Natural killer cell treated with Interleukin-12 subunit alpha and Interleukin-12 subunit beta and Interleukin-15 and Interleukin-18, amount 100 ng/mL, for 72 hours (primary cell): ENCODE results near the gene GPR55. TPM values are rescaled to one million over a fixed set of nuclear protein-coding genes. Genes with fewer than 3 reads are reported as not detected.

Experiments used
- ATAC-seq, 2 donors: fragments of 150-1000 bp; cut with Tn5 transposase in 1 of 2; sonication (Bioruptor Pico), chemical (Tn5 transposase) in 1 of 2; 2 replicates each; pipeline ENCODE4 v1.10.0; 2021
- DNase-seq: peaks from one replicate; pipeline ENCODE4 v3.0.0; 2022; ENCODE audit warnings: low spot score
- H3K27ac Mint-ChIP-seq, 2 donors: 1 replicate in 1 of 2; 2 replicates in 1 of 2; pipeline ENCODE4 v1.8.0; 2022; ENCODE audit warnings: mixed read lengths in 2 of 2, mild to moderate bottlenecking in 1 of 2, moderate library complexity in 1 of 2
- H3K27me3 Mint-ChIP-seq, 2 donors: 1 replicate in 1 of 2; 2 replicates in 1 of 2; pipeline ENCODE4 v1.8.0; 2022; ENCODE audit warnings: mixed read lengths in 2 of 2
- H3K36me3 Mint-ChIP-seq: one replicate; pipeline ENCODE4 v1.8.0; 2022; ENCODE audit warnings: mixed read lengths
- H3K4me1 Mint-ChIP-seq, 2 donors: 1 replicate in 1 of 2; 2 replicates in 1 of 2; pipeline ENCODE4 v1.8.0; 2022; ENCODE audit warnings: low read depth in 2 of 2, mixed read lengths in 2 of 2, mild to moderate bottlenecking in 1 of 2
- H3K4me3 Mint-ChIP-seq: one replicate; pipeline ENCODE4 v1.8.0; 2022; ENCODE audit warnings: mixed read lengths
- H3K9me3 Mint-ChIP-seq: 2 replicates; pipeline ENCODE4 v1.8.0; 2022; ENCODE audit warnings: mixed read lengths
- total RNA-seq, 2 donors: library from RNA; stranded (reverse); gene quantifications; one replicate each; pipeline ENCODE4 v1.2.3, GENCODE V29; 2022

The GPR55 gene
- total RNA-seq, 2 donors from 2014 or later, result 0.26 to 5.5 TPM

GRCh38 chr2:230870544-230871360 is 54.3 kb downstream of the GPR55 start:
- ATAC-seq (no peak), DNase-seq (no peak)
- no peaks in the 10 kb centered on the region for H3K9me3 Mint-ChIP-seq
- H3K36me3 Mint-ChIP-seq, result no peaks in the 10 kb centered on the region
- no peak overlapping the region for H3K4me3 Mint-ChIP-seq
- H3K27ac Mint-ChIP-seq, result peak overlapping the region in 1 of 2 donors; percentile 41
- H3K27me3 Mint-ChIP-seq, result peaks cover 19 to 28% of the 10 kb centered on the region in 2 donors
- H3K4me1 Mint-ChIP-seq, result peaks cover 5 to 13% of the 10 kb centered on the region in 2 donors

- H3K4me1 Mint-ChIP-seq, result peaks cover 5 to 14% of the 10 kb centered on the region in 2 donors
- DNase-seq (no peak), ATAC-seq (no peak)
- H3K27me3 Mint-ChIP-seq, result peaks cover 19 to 24% of the 10 kb centered on the region in 2 donors
- no peaks in the 10 kb centered on the region for H3K9me3 Mint-ChIP-seq
- H3K36me3 Mint-ChIP-seq, result no peaks in the 10 kb centered on the region
- no peak overlapping the region for H3K4me3 Mint-ChIP-seq
- peak overlapping the region in 1 of 2 donors; percentile 41 for H3K27ac Mint-ChIP-seq
These were observed 55.0 kb downstream of the GPR55 start for GRCh38 chr2:230869914-230870543.

- Mint-ChIP-seq H3K4me3 (peak overlapping the region; percentile 8), H3K27me3 (peaks cover 23 to 25% of the 10 kb centered on the region in 2 donors), H3K9me3 (no peaks in the 10 kb centered on the region), H3K4me1 (peaks cover 10 to 21% of the 10 kb centered on the region in 2 donors), H3K27ac (peak overlapping the region in 1 of 2 donors; percentile 41), H3K36me3 (no peaks in the 10 kb centered on the region)
- ATAC-seq (no peak), DNase-seq (no peak)
These were observed 55.8 kb downstream of the GPR55 start for GRCh38 chr2:230868947-230869913.

GRCh38 chr2:230868161-230868946 is 56.7 kb downstream of the GPR55 start:
- Mint-ChIP-seq H3K36me3 (no peaks in the 10 kb centered on the region), H3K27me3 (peaks cover 26 to 33% of the 10 kb centered on the region in 2 donors), H3K4me3 (no peak overlapping the region), H3K9me3 (no peaks in the 10 kb centered on the region), H3K4me1 (peaks cover 17 to 27% of the 10 kb centered on the region in 2 donors), H3K27ac (no peak overlapping the region)
- DNase-seq (no peak), ATAC-seq (no peak)

- H3K27ac Mint-ChIP-seq, result no peak overlapping the region
- DNase-seq (no peak), ATAC-seq (no peak)
- no peaks in the 10 kb centered on the region for H3K36me3 Mint-ChIP-seq
- H3K27me3 Mint-ChIP-seq, result peaks cover 27 to 34% of the 10 kb centered on the region in 2 donors
- H3K9me3 Mint-ChIP-seq, result no peaks in the 10 kb centered on the region
- H3K4me3 Mint-ChIP-seq, result peak overlapping the region; percentile 38
- H3K4me1 Mint-ChIP-seq, result peaks cover 17 to 29% of the 10 kb centered on the region in 2 donors
These were observed 58.1 kb downstream of the GPR55 start for GRCh38 chr2:230866756-230867523.

GRCh38 chr2:230865766-230866755 is 59.0 kb downstream of the GPR55 start:
- Mint-ChIP-seq H3K4me3 (peak overlapping the region; percentile 90), H3K4me1 (peaks cover 24 to 36% of the 10 kb centered on the region in 2 donors), H3K36me3 (no peaks in the 10 kb centered on the region), H3K27ac (no peak overlapping the region), H3K27me3 (peaks cover 33 to 43% of the 10 kb centered on the region in 2 donors), H3K9me3 (no peaks in the 10 kb centered on the region)
- DNase-seq (no peak), ATAC-seq (no peak)

- H3K4me1 Mint-ChIP-seq, result peaks cover 26 to 36% of the 10 kb centered on the region in 2 donors
- H3K27ac Mint-ChIP-seq, result no peak overlapping the region
- H3K9me3 Mint-ChIP-seq, result no peaks in the 10 kb centered on the region
- H3K36me3 Mint-ChIP-seq, result no peaks in the 10 kb centered on the region
- DNase-seq (no peak), ATAC-seq (no peak)
- peak overlapping the region; percentile 90 for H3K4me3 Mint-ChIP-seq
- peaks cover 33 to 43% of the 10 kb centered on the region in 2 donors for H3K27me3 Mint-ChIP-seq
These were observed 59.7 kb downstream of the GPR55 start for GRCh38 chr2:230865307-230865765.

- peak within 1 kb of the TSS; percentile 90 for H3K4me3 Mint-ChIP-seq
- peaks cover 26 to 36% of the 10 kb centered on the region in 2 donors for H3K4me1 Mint-ChIP-seq
- H3K27ac Mint-ChIP-seq, result peak within 1 kb of the TSS; percentile 28 to 35
- H3K27me3 Mint-ChIP-seq, result peaks cover 32 to 42% of the 10 kb centered on the region in 2 donors
- H3K36me3 Mint-ChIP-seq, result no peaks in the 10 kb centered on the region
- no peaks in the 10 kb centered on the region for H3K9me3 Mint-ChIP-seq
- DNase-seq (no peak), ATAC-seq (peak; percentile 85 to 88)
These were observed 60.3 kb downstream of the GPR55 start, which contains the start of gene ITM2C for GRCh38 chr2:230864605-230865306. Gene ITM2C (plus strand): TSS chr2:230864942. CDS start chr2:230865026, 84 bp downstream.

GRCh38 chr2:230864122-230864604 is 60.9 kb downstream of the GPR55 start:
- Mint-ChIP-seq H3K27ac (peak overlapping the region; percentile 28 to 35), H3K36me3 (no peaks in the 10 kb centered on the region), H3K4me3 (peak overlapping the region; percentile 90), H3K9me3 (no peaks in the 10 kb centered on the region), H3K27me3 (peaks cover 38 to 47% of the 10 kb centered on the region in 2 donors), H3K4me1 (peaks cover 26 to 36% of the 10 kb centered on the region in 2 donors)
- ATAC-seq, result no peak
- DNase-seq, result no peak

- H3K4me3 Mint-ChIP-seq, result peak overlapping the region; percentile 90
- peaks cover 26 to 32% of the 10 kb centered on the region in 2 donors for H3K4me1 Mint-ChIP-seq
- H3K27ac Mint-ChIP-seq, result peak overlapping the region in 1 of 2 donors; percentile 35
- DNase-seq (no peak), ATAC-seq (no peak)
- no peaks in the 10 kb centered on the region for H3K36me3 Mint-ChIP-seq
- no peaks in the 10 kb centered on the region for H3K9me3 Mint-ChIP-seq
- H3K27me3 Mint-ChIP-seq, result peaks cover 34 to 52% of the 10 kb centered on the region in 2 donors
These were observed 61.5 kb downstream of the GPR55 start for GRCh38 chr2:230863442-230864121.
